HG02981 (cell line): ENCODE data around the gene COL6A2.
"Not testable (repeated sequence)": the region's sequence is repeated elsewhere in the genome, so short reads cannot be mapped to it uniquely, and the experiment has no call there.

Experiments
- ATAC-seq: cut with Tn5 transposase; IDR thresholded peaks from one replicate; pipeline ENCODE4 v1.9.1; 2021; ENCODE audit warnings: mild to moderate bottlenecking, moderate library complexity; ENCODE audit not compliant: unreplicated experiment

COL6A2 gene

DNA sequence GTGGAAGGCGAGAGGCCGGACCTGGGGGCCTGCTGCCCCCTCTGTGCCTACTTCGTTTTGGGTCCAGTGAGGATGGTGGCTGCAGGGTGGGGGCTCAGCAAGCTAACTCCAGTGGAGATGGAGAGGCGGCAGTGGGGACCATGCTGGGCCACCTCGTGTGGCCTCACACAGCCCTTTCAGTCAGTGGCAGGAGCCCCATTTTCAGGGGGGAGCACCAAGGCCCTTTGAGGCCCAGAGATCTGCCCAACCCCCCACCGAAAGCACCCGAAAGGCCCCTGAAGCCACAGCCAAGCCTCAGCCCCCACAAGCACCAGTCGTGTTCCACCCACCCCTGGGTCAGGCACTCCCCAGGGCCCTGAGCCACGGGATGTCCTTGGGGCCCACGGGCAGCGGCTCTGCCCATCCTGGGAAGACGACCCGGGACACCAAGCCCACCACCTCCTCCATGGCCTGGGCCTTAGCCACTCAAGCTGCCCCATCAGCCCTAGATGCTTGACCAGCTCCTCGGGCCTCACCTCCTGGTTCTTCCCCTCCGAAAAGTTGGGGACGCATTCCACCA is 57.1 kb downstream of the COL6A2 start:
- no peak for ATAC-seq

DNA sequence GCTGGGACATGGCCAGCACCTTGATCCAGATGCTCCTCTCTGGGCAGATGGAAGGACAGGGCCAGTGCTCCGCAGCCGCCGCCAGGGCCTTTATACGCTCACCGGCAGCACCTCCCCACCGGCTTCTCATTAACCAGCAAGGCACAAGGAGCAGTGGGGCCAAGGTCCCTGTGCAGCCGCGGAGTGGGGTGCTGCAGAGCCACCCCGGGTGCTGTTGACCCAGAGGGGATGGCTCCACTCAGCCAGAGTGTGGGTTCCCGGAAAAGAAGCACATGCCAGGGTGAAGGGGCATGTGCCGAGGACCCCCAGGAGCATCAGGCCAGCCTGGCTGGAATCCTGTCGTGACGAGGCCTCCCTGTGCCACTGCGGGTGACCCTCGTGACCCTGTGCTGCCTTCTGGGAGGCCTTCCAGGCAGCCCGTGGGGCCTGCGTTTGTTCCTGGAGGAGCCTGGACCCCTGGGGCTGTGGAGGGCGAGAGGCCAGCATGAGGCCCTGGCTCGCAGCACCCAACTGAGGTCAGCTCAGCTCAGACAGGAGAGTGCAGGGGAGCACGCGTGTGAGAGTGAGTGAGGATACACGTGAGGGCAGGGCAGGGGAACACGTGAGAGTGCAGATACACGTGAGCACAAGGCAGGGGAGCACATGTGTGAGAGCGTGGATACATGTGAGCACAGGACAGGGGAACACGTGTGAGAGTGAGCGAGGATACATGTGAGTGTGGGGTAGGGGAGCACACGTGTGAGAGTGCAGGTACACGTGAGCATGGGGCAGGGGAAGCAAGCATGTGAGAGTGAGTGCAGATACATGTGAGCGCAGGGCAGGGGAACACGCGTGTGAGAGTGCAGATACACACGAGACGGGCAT is 57.8 kb downstream of the COL6A2 start, which contains the start of gene FTCD:
TSS of gene FTCD (minus strand) at position 66 of the 864 bp plus-strand sequence. CDS start at position 10, 56 bp downstream.
- ATAC-seq: no peak

DNA sequence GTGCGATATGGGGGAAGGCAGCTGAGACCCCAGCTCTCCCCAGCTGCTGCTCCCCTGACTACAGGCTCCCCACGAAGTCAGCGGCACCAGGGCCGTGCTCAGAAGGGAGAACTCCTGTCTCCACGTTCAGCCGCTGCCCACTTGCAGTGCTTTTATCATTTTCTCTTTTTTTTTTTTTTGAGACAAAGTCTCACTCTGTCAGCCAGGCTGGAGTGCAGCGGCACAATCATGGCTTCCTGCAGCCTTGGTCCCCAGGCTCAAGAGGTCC is 58.4 kb downstream of the COL6A2 start:
- ATAC-seq: no peak

DNA sequence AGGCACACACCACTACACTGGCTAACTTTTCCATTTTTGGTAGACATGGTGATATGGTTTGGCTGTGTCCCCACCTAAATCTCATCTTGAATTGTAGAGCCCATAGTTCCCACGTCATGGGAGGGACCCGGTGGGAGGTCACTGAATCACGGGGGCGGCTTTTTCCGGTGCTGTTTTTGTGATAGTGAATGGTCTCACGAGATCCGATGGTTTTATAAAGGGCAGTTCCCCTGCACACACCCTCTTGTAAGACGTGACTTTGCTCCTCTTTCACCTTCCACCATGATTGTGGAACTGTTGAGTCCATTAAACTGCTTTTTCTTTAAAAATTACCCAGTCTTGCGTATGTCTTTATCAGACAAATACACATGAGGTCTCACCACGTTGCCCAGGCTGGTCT is 58.8 kb downstream of the COL6A2 start:
- ATAC-seq: no peak

DNA sequence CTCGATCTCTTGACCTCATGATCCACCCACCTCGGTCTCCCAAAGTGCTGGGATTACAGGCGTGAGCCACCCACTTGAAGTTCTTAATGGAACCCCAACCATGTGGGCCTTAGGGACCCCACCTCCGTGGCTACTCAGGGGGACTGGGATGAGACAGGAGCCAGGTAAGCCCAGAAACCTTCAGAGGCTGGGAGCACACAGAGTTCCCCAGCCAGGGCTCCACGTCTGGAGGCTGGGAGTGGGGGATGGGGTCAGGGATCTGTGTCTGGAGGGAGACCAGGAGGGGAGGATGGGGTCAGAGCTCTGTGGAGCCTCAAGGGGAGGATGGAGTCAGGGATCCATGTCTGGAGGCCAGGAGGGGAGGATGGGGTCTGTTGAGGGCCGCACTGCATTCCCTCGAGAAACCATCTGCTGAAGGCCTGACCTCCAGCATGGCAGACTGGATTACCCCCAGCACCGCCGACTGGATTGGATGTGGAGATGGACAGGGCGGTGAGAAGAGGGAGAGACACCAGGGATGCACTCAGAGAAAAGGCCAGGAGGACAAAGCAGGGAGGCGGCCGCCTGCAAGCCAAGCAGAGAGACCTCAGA is 59.6 kb downstream of the COL6A2 start:
- ATAC-seq: no peak

DNA sequence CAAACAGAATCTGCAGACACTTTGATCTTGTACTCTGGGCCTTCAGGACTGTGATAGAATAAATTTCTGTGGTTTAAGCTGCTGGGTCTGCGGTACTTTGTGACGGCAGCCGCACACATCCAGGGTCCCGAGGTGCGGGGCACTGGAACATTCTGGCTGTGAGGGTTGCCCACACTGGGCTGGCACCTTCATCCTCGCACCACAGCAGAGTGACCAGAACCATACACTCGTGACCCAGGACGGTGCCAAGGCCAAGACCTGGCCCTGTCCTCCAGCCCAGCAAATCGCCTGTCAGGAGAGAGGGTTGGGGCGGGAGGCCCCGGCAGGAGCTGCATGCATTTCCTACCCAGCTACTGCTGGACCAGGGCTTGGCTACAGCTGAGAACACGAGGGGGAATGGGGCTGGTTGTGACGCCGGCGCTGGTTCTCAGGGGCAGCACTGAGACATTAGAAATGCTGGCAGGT is 60.1 kb downstream of the COL6A2 start:
- ATAC-seq: no peak

DNA sequence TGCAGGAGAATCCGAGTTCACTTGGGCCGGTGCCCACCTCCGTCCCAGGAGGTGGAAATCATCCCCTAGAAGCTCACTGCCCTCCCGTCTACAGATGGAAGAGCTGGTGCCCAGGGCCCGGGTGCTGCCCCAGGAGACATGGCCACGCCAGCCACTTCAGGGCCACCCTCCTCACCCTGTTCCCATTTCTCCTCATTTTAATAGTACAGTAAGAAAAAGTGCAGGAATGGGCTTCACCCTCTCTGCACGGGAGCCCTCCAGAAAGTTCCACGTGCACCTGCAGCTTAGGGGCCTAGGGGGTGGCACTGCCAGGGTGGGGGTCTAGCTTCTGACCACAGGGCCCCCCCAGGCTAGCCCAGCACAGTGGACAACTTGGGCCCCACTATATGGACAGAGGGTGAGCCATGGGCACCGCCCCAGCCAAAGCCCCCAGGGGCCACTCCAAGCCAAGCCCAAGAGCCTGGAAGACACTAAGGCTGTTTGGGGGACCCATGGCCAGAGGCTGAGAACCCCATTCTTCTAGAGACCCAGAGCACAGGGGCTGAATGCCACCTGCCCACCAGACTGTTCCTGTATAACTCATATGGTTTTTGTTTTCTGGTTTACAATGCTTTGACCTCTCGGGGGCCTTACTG is 60.9 kb downstream of the COL6A2 start:
- ATAC-seq: no peak

DNA sequence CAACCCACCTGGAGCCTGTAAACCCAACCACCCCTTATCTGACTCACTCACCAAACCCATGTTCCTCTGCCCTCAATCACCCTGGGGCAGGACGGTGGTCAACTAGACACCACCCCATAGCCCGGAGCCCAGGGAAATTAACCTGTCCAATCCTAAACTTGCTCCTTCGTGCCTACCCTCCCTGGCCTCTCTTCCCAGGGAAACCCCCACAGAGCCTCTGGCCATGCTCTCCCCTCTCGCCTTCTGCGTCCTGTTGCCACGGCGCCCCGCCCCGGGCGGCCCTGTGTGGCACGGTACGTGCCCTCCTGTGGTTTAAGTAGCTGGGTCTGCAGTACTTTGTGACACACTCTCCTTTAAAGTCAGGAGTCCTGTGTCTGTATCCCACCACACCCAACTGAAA is 61.5 kb downstream of the COL6A2 start:
- ATAC-seq: no peak

DNA sequence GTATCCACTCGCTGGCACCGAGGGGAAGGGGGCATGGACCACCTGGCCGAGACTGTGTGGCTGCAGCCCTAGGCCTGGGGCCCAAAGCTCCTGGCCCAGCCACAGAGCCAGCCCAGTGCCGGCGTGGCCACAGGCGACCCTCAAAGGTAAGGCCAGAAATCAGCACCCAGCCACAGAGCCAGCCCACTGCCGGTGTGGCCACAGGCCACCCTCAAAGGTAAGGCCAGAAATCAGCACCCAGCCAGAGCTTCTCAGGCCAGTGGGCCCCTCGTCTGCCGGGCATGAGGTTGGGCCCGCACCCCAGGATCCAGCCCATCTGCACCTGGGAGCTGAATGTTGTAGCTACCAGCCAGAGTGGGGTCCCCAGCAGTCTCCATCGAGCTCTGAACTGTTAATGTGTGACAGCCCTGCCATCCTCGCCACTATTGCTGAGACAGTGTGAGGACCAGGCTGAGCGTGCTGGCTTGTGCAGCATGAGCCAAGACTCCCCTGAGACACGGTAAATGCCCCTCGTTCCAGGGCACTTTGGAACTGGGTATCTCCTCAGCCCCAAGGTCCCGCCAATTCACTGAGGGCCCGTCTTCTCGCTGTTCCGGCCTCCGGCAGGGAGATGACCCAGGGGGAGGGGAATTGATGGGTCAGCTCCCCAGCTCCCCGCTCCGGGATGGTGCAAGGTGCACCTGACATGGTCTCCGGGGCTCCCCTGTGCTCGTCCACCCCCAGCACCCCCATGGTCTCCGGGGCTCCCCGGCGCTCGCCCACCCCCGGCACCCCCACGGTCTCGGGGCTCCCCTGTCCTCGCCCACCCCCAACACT is 62.1 kb downstream of the COL6A2 start:
- ATAC-seq: no peak

DNA sequence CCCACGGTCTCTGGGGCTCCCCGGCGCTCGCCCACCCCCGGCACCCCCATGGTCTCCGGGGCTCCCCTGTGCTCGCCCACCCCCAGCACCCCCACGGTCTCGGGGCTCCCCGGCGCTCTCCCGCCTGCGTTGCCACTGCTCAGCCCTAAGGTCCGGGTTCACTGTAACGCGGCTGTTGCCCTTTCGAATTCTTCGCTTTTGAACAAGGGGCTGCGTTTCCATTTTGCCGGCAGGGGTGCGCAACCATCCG is 62.7 kb downstream of the COL6A2 start:
- no peak for ATAC-seq

DNA sequence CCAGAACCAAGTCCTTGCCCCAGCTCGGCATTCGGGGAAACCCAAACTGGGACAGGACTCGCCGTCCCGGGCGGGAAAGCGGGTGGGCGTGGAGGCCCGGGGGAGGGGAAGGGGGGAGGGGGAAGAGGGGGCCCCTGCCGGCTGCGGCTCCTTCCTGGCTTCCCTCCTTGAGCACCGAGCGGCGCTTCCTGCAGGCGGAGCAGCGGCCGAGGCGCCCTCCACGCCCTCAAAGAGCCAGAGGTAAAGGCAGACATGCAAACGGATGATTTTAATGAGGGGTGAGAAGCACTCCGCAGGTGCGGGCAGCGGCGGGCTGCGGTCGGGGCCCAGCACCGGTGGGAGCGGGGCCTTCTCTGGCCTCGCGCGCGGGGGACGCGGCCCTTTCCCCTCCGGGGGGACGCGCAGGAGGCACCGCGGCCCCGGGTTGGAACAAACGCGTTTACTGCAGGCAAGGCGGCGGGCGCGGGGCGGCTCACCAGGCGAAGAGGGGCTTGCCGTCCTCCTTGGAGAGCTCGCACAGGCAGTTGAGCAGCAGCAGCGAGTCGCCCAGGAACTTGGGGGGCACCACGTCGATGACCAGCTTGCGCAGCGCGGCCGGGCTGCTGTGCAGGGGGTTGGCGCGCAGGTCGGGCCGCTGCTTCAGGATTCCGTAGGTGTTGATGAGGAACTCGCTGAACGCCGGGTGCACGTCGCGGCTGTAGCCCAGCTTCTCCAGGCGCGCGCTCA is 63.2 kb downstream of the COL6A2 start:
- no peak for ATAC-seq

DNA sequence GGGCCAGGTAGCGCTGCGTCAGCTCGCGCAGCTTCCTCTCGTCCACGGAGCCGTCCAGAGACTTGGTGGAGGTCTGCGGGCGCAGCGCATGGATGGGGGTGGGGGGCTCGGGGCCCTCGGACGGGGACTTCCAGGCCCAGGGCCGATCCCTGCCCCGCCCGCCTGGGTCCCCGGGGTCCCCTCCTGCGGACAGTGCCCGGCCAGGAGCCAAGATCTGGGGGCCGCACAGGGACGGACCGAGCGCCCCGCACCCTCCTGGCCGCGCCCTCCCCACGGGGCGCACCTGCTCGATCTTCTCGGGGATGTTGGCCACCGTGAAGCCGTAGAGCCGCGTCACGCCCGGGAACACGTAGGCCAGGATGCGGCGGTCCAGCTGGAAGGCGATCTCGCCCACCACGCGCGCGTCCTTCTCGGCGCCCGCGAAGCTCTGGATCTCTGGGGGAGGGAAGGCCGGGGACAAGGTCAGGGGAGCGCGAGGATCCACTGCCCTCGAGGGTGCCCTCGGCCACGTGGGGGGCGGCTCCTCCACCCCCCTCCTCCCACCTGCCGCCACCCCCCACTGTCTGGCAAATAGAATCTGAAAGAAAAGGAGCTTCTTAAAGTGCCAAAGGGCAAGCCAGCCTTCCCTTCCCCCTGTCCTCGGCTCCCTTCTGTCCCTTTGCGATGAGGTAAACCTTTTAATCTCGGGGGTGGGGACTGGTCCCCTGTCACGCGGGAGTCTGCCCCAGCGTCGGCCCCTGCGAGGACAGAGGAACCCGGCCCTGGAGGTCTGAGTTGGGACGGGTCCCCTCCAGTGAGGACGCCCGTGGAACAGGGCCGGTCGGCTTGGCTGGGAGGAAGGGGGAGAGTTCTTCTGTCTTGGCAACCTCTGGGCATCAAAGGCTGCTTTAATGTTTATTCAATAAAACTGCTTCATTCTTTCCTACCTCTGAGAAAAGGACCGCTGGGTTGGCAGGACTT is 64.0 kb downstream of the COL6A2 start:
- no peak for ATAC-seq

DNA sequence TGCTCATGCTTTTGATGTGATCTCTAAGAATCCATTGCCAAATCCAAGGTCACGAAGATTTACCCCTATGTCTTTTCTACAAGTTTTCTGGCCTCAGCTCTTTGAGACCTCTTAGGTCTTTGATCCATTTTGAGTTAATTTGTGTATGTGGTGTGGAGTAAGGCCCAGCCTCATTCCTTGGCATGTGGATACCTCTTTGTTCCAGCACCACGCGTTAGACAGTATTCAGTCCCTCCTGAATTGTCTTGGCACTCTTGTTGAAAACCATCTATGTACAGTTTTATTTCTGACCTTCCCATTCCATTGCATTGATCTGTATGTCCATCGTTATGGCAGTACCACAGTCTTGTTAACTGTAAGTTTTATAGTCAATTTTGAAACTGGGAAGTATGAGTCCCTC is 65.5 kb downstream of the COL6A2 start:
- ATAC-seq: no peak

DNA sequence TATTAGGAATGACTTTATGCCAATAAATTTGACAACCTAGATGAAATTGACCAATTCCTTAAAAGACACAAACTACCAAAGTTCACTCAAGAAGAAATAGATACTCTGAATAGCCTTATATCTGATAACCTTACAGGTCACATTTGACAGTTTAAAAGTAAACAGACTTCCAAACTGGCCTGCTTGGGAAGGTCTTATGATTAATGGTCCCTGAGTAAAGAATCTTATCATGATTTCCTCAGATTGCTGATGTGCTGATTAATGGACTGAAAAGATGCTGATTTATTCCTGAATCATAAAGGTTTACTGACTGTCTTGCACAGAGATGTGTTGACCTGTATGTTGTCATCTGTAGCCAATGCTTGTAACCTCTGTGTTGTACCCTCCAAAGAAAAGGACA is 67.2 kb downstream of the COL6A2 start:
- ATAC-seq: no peak

DNA sequence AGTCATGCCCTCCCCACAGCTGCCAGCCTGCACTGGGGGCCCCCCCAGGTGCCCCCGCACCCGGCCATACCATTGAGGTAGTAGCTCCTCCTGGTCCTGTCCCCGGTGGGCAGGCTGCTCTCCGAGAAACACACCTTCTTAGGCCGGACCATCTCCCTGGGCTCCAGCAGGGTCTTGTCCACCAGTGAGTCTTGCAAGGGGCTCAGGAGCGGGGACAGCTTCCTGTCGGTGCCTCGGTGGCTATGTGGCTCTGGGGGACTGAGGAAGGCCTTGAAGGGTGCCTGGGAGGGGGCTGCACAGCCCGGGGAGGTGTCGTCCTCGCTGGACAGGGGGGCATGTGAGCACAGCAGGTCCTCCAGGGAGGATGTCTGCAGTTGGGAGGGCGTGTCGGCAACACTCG is 70.3 kb downstream of the COL6A2 start:
- no peak for ATAC-seq

DNA sequence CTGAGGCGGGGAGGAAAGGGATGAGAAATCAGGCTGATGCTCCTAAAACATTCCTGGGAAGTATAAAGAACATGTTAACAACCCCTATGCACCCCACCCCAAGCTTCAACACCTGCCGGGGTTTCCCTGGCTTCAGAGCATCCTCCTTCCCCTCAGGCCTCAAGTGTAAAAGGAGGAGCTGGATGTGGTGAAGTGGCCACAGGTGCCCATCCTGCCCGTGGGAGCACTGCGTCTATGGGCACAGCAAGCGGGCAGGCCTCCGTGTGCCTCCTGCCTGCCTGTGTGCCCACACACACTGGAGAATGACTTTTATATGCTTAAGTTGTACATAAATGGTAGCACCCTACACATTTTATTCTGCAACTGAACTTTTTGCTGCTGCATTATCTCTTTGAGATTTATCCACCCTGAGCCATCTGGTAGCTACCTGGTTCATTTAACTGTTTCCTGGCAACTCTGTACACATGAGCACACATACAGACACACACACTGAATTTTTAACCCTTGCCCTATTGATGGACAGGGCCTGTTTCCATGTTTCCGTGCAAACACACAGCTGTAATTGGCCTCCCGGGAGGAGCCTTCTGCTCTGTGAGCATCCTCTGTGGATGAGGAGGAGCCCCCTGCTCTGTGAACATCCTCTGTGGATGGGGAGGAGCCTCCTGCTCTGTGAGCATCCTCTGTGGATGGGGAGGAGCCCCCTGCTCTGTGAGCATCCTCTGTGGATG is 70.9 kb downstream of the COL6A2 start:
- no peak for ATAC-seq

DNA sequence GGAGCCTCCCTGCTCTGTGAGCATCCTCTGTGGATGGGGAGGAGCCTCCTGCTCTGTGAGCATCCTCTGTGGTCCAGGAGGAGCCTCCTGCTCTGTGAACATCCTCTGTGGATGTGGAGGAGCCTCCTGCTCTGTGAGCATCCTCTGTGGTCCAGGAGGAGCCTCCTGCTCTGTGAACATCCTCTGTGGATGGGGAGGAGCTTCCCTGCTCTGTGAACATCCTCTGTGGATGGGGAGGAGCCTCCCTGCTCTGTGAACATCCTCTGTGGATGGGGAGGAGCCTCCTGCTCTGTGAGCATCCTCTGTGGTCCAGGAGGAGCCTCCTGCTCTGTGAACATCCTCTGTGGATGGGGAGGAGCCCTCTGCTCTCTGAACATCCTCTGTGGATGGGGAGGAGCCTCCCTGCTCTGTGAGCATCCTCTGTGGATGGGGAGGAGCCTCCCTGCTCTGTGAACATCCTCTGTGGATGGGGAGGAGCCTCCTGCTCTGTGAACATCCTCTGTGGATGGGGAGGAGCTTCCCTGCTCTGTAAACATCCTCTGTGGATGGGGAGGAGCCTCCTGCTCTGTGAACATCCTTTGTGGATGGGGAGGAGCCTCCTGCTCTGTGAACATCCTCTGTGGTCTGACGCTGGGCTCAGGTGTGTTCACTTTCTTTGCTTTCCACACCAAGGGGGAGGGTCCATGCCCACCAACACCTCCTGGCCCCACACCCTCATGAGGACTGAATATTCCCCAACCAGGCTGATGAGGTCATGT is 72.7 kb downstream of the COL6A2 start:
- not testable (repeated sequence) for ATAC-seq

DNA sequence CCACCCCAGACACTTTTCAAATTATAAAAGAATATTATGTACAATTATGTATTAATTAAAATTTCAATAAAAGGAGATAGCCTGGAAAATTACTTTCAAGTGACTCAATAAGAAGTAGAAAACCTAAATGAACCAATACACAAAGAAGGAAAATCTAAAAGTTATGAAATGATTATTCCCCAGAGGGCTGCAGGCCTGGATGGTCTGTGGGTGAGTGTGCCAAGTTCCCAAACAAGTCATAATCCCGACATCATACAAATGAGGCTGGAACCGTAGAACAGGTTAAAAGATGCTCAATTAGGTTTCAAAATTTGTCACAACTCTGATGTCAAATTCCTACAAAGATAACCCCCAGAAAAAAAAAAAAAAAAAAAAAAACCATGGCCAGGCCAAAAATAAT is 73.7 kb downstream of the COL6A2 start:
- no peak for ATAC-seq
